ENCODE data around the gene COX7A2. TPM values are rescaled to one million over a fixed set of nuclear protein-coding genes. Genes with fewer than 3 reads are reported as not detected.

The COX7A2 gene
- total RNA-seq, 2 experiments from 2014 or later, result 481 to 485 TPM

DNA sequence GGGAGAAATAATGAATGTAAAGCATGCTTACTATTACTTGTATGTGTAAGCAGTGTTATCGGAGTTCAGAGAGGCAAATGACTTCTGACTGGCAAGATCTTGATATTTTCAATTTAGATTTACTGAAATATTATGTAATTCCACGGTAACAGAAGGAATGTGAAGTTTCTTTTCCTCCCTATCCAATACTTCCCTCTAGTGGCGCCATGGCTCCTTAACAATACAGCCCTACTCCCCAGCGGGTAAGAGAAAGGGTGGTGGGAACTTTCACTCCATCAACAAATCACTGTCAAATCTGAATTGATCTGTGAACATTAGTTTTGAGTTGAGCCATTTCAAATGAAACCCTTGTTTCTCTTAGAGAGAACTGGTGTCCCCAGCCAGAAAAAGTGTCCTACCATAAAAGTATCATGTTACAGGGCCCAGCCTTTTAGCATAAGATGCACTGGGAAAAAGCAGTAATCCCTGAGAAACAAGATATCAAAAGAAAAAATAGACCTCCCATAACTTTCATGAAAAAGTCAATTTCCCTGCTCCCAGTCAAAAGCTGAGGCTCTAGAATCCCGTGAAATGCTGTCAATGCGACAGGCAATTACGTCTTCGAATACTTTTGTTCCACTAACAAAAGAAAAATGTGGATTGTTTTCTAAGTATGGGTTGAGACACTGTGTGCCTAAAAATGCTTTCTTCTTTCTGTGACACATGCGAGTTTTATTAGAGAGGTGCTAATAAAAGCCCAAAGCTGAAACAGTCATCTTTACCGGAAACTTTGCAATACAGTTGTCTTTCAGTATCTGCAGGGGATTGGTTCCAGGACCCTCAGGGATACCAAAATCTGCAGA, 12.9 kb downstream of the COX7A2 start:
- H3K27ac Mint-ChIP-seq, result no peak overlapping the region
- no peaks in the 10 kb centered on the region for H3K4me1 Mint-ChIP-seq (ENCODE audit: low read depth)
- H3K36me3 Mint-ChIP-seq (ENCODE audit: low read depth), result no peaks in the 10 kb centered on the region
- peak; percentile 23 for TF ChIP-seq CTCF (IDR thresholded peaks at IDR 0.05)
- ATAC-seq, result no peak
- H3K9me3 Mint-ChIP-seq, result no peaks in the 10 kb centered on the region
- intact Hi-C loops (cut with micrococcal nuclease), result no loop called here
- DNase-seq, result no peak
- H3K27me3 Mint-ChIP-seq, result no peaks in the 10 kb centered on the region
- POLR2A ChIA-PET, result interaction anchor here (0.6 kb wide), 1 partner anchor 716 kb away, joined by 4 read pairs; no protein-coding TSS in a partner anchor
- CTCF ChIA-PET, result interaction anchor here (0.7 to 3.7 kb wide), 3 partner anchors 22 to 40 kb away, joined by 3 to 14 read pairs (median 6); no protein-coding TSS in a partner anchor
- no peak overlapping the region for H3K4me3 Mint-ChIP-seq

DNA sequence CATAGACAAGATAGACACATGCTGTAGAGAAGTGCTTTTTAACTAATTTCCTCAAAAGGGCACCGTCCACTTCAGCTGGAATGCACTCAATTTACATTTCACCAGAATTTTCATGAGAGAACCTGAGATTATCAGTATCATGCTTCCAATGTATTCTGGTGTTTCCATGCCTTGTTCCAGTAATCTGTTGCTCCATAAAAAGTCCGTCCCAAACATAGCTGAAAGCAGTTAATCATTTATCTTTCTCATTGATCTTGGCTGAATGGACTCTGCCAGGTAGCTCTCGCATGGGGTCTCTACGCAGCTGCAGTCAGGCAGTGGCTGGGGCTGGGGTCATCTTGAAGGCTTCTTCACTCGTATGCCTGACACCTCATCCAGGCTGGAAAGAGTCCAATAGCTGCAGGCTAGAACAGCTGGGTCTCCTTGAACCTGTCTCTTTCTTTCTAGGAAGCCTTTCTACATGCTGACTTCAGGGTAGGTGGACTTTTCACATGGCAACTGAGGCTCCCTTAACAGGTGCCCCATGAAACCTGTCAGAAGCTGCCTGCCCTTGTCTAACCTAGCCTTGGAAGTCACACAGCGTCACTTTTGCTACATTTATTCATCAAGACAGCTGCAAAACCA, 19.2 kb downstream of the COX7A2 start:
- no peak for TF ChIP-seq CTCF (IDR thresholded peaks at IDR 0.05)
- Mint-ChIP-seq H3K27ac (no peak overlapping the region), H3K4me3 (no peak overlapping the region), H3K9me3 (no peaks in the 10 kb centered on the region), H3K4me1 (ENCODE audit: low read depth) (no peaks in the 10 kb centered on the region), H3K27me3 (peaks cover 6% of the 10 kb centered on the region), H3K36me3 (ENCODE audit: low read depth) (no peaks in the 10 kb centered on the region)
- ATAC-seq (no peak), DNase-seq (no peak)
- CTCF ChIA-PET, result interaction anchor here (0.9 to 1.6 kb wide), 4 partner anchors 13 to 42 kb away, joined by 3 to 9 read pairs (median 5); no protein-coding TSS in a partner anchor
- POLR2A ChIA-PET, result interaction anchor here (1.5 kb wide), 1 partner anchor 19 kb away, joined by 3 read pairs; the partner anchor contains the start of gene COX7A2
- intact Hi-C loops (cut with micrococcal nuclease), result no loop called here

DNA sequence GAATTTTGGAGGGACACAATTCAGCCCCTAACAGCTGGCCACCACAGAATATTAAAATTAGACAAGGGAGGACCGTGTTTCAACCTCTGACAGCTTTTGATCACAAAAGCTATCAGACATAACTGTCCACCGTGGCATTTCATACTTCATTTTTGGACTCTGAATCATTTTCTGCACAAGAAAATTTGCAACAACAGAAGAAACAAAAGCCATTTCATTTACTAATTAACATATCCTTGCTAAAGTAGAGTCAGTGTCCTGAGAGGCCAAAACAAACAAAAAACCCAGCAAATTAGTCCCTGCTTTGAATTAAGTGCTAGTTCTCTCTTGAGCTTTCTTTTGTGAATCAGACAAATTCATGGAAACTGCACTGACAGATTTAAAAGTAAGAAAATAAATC, 20.2 kb downstream of the COX7A2 start:
- POLR2A ChIA-PET, result no interaction called here
- H3K9me3 Mint-ChIP-seq, result no peaks in the 10 kb centered on the region
- DNase-seq, result no peak
- no peak overlapping the region for H3K27ac Mint-ChIP-seq
- peaks cover 6% of the 10 kb centered on the region for H3K27me3 Mint-ChIP-seq
- H3K4me1 Mint-ChIP-seq (ENCODE audit: low read depth), result no peaks in the 10 kb centered on the region
- intact Hi-C loops (cut with micrococcal nuclease), result no loop called here
- H3K36me3 Mint-ChIP-seq (ENCODE audit: low read depth), result no peaks in the 10 kb centered on the region
- CTCF ChIA-PET, result interaction anchor here (0.6 to 1.6 kb wide), 3 partner anchors 12 to 1200 kb away, joined by 4 to 9 read pairs (median 6); no protein-coding TSS in a partner anchor
- H3K4me3 Mint-ChIP-seq, result no peak overlapping the region
- TF ChIP-seq CTCF (IDR thresholded peaks at IDR 0.05), result no peak
- ATAC-seq, result no peak

DNA sequence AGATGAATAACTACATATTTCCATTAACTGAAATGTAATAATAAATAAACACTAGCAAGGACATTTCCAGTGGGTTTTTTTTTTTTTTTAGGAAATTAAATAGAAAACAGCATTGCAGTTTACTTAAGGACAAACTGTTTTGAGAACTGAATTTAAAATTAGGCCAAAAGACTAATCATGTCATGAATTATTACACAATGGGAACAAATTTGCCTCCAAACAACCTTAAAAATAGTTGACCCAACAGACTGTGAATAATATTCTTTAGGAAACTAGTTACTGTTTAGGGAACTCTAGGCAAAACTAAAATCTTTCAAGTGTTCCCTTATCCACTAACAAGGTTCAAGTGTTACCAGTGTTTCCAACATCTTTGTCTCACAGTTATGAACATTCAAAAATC, 21.3 kb downstream of the COX7A2 start:
- no peak for ATAC-seq
- intact Hi-C loops (cut with micrococcal nuclease), result no loop called here
- no peak for DNase-seq
- Mint-ChIP-seq H3K27ac (no peak overlapping the region), H3K27me3 (peaks cover 10% of the 10 kb centered on the region), H3K36me3 (ENCODE audit: low read depth) (no peaks in the 10 kb centered on the region), H3K9me3 (no peaks in the 10 kb centered on the region), H3K4me1 (ENCODE audit: low read depth) (peaks cover 4% of the 10 kb centered on the region), H3K4me3 (no peak overlapping the region)
- TF ChIP-seq CTCF (IDR thresholded peaks at IDR 0.05), result no peak
- ChIA-PET CTCF (no interaction called here), POLR2A (no interaction called here)

- no peak for DNase-seq
- ChIA-PET CTCF (interaction anchor here (0.7 to 2.6 kb wide), 3 partner anchors 11 to 76 kb away, joined by 3 to 55 read pairs (median 3); no protein-coding TSS in a partner anchor), POLR2A (no interaction called here)
- Mint-ChIP-seq H3K4me1 (ENCODE audit: low read depth) (peaks cover 6% of the 10 kb centered on the region), H3K4me3 (no peak overlapping the region), H3K9me3 (no peaks in the 10 kb centered on the region), H3K27me3 (peaks cover 16% of the 10 kb centered on the region), H3K27ac (no peak overlapping the region), H3K36me3 (ENCODE audit: low read depth) (no peaks in the 10 kb centered on the region)
- ATAC-seq, result no peak
- intact Hi-C loops (cut with micrococcal nuclease), result no loop called here
- no peak for TF ChIP-seq CTCF (IDR thresholded peaks at IDR 0.05)
These were observed 22.5 kb downstream of the COX7A2 start for GRCh38 chr6:75221116-75221515.
